Measurements from ENCODE around the gene CABP2.

DNA sequence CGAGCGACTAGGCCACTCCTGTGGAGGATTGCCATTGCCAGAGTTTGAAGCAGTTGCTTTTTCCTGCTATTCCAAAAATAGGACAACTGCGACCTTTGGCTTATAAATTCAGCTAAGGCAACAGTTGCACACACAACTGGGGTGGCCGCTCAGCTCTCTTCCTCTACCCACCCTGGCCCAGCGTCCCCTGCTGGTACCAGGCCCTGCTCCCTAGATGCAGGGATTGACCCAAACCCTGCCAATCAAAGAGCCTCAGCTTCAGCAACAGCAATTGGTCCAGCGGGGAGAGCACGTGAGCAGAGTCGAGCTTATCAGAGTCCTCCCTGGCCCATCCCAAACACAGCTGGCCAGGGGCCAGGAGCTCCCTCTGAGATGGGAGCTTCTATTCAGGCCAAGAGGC is 22.0 kb upstream of the CABP2 start:
- no peak for TF ChIP-seq POLR2AphosphoS5 (IDR thresholded peaks at IDR 0.05; ENCODE audit: low read depth, low read length)
- no peak for TF ChIP-seq POLR2A (IDR thresholded peaks at IDR 0.05; ENCODE audit: low read depth, low read length)
